Liver (tissue), 3 donors: Measurements from ENCODE around the gene CRB2.

ENCODE experiments used
- GABPA ChIP-seq, 2 donors: IDR thresholded peaks in 1 of 2; conservative IDR thresholded peaks in 1 of 2; 2 replicates each; pipeline ENCODE4 v1.6.1; 2016; ENCODE audit warnings: antibody characterized with exemption in 2 of 2, mild to moderate bottlenecking in 1 of 2, moderate library complexity in 1 of 2
- HNF4G ChIP-seq: IDR thresholded peaks from 2 replicates; pipeline ENCODE4 v1.6.1; 2016; ENCODE audit warnings: antibody characterized with exemption
- JUND ChIP-seq, 2 donors: IDR thresholded peaks; 2 replicates each; pipeline ENCODE4 v1.6.1; 2016; ENCODE audit warnings: antibody characterized with exemption in 2 of 2
- RAD21 ChIP-seq, 2 donors: IDR thresholded peaks; 2 replicates each; pipeline ENCODE4 v1.6.1; 2016; ENCODE audit warnings: antibody characterized with exemption in 2 of 2, mild to moderate bottlenecking in 2 of 2
- RXRA ChIP-seq, 2 donors: IDR thresholded peaks; 2 replicates each; pipeline ENCODE4 v1.6.1; 2017 to 2018; ENCODE audit warnings: antibody characterized with exemption in 2 of 2, mild to moderate bottlenecking in 1 of 2
- SP1 ChIP-seq: IDR thresholded peaks from 2 replicates; pipeline ENCODE4 v1.6.1; 2018; ENCODE audit warnings: antibody characterized with exemption, mild to moderate bottlenecking
- TAF1 ChIP-seq: conservative IDR thresholded peaks from 2 replicates; pipeline ENCODE4 v1.6.1; 2016; ENCODE audit warnings: antibody characterized with exemption, mild to moderate bottlenecking
- YY1 ChIP-seq: IDR thresholded peaks from 2 replicates; pipeline ENCODE4 v1.6.1; 2016; ENCODE audit warnings: antibody characterized with exemption, mild to moderate bottlenecking
- TF ChIP-seq, protein P1 (sequence below): fragments of 150-350 bp; IDR thresholded peaks from 2 replicates; pipeline ENCODE4 v1.5.1; 2017; ENCODE audit warnings: improper control_type of control experiment, low read depth, low read length; ENCODE audit not compliant: missing input control
- TF ChIP-seq, protein P2 (sequence below): IDR thresholded peaks from 2 replicates; pipeline ENCODE4 v1.6.1; 2016; ENCODE audit warnings: antibody characterized with exemption
- TF ChIP-seq, protein P3 (sequence below): IDR thresholded peaks from 2 replicates; pipeline ENCODE4 v1.6.1; 2016; ENCODE audit warnings: antibody characterized with exemption
- TF ChIP-seq, protein P4 (sequence below): IDR thresholded peaks from 2 replicates; pipeline ENCODE4 v1.6.1; 2016; ENCODE audit warnings: antibody characterized with exemption, mild to moderate bottlenecking
- donor health status: healthy.
- donor health status: healthy.

DNA sequence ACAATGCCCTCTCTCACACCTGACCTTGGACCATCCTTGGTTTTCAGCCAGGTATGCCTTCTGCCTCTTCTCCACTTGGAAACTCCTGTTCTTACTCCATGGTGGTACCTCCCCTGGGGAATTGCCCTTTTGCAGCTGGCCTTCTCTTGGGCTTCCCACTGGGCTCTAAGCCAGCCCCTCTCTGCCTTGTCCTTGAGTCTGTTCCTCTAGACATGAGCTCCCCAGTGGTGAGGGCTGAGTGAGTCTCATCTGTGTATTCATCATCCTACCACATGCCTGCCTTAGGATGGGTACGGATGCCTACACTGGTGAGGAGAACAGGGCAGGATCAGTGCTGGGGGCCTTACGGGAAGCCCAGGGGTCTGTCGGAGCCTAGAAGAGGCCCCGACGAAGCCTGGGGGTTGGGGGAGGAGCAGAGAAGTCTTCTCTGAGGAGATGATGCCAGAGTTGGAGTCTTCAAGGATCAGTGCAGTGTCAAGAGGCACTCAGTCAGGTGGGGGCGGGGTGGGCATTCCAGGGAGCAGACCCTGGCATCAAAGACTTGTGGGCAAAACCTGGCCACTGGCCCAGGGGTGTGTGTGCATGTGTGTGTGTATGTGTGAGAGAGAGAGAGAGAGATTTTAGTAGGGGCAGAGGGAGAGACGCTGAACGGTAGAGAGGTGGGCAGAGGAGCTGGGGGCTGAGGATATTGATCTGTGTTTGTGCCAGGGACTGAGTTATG lies 5.2 kb upstream of the CRB2 start:
- no peak for TF ChIP-seq YY1
- TF ChIP-seq, protein P1, sequence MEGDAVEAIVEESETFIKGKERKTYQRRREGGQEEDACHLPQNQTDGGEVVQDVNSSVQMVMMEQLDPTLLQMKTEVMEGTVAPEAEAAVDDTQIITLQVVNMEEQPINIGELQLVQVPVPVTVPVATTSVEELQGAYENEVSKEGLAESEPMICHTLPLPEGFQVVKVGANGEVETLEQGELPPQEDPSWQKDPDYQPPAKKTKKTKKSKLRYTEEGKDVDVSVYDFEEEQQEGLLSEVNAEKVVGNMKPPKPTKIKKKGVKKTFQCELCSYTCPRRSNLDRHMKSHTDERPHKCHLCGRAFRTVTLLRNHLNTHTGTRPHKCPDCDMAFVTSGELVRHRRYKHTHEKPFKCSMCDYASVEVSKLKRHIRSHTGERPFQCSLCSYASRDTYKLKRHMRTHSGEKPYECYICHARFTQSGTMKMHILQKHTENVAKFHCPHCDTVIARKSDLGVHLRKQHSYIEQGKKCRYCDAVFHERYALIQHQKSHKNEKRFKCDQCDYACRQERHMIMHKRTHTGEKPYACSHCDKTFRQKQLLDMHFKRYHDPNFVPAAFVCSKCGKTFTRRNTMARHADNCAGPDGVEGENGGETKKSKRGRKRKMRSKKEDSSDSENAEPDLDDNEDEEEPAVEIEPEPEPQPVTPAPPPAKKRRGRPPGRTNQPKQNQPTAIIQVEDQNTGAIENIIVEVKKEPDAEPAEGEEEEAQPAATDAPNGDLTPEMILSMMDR: no peak
- no peak for TF ChIP-seq HNF4G
- TF ChIP-seq, protein P2, sequence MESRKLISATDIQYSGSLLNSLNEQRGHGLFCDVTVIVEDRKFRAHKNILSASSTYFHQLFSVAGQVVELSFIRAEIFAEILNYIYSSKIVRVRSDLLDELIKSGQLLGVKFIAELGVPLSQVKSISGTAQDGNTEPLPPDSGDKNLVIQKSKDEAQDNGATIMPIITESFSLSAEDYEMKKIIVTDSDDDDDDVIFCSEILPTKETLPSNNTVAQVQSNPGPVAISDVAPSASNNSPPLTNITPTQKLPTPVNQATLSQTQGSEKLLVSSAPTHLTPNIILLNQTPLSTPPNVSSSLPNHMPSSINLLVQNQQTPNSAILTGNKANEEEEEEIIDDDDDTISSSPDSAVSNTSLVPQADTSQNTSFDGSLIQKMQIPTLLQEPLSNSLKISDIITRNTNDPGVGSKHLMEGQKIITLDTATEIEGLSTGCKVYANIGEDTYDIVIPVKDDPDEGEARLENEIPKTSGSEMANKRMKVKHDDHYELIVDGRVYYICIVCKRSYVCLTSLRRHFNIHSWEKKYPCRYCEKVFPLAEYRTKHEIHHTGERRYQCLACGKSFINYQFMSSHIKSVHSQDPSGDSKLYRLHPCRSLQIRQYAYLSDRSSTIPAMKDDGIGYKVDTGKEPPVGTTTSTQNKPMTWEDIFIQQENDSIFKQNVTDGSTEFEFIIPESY: no peak
- TF ChIP-seq, protein P3, sequence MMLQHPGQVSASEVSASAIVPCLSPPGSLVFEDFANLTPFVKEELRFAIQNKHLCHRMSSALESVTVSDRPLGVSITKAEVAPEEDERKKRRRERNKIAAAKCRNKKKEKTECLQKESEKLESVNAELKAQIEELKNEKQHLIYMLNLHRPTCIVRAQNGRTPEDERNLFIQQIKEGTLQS: no peak
- no peak for TF ChIP-seq RAD21 (IDR thresholded peaks at IDR 0.05)
- TF ChIP-seq RXRA (IDR thresholded peaks at IDR 0.05): no peak
- TF ChIP-seq JUND (IDR thresholded peaks at IDR 0.05): no peak
- no peak for TF ChIP-seq SP1
- no peak for TF ChIP-seq TAF1
- TF ChIP-seq, protein P4, sequence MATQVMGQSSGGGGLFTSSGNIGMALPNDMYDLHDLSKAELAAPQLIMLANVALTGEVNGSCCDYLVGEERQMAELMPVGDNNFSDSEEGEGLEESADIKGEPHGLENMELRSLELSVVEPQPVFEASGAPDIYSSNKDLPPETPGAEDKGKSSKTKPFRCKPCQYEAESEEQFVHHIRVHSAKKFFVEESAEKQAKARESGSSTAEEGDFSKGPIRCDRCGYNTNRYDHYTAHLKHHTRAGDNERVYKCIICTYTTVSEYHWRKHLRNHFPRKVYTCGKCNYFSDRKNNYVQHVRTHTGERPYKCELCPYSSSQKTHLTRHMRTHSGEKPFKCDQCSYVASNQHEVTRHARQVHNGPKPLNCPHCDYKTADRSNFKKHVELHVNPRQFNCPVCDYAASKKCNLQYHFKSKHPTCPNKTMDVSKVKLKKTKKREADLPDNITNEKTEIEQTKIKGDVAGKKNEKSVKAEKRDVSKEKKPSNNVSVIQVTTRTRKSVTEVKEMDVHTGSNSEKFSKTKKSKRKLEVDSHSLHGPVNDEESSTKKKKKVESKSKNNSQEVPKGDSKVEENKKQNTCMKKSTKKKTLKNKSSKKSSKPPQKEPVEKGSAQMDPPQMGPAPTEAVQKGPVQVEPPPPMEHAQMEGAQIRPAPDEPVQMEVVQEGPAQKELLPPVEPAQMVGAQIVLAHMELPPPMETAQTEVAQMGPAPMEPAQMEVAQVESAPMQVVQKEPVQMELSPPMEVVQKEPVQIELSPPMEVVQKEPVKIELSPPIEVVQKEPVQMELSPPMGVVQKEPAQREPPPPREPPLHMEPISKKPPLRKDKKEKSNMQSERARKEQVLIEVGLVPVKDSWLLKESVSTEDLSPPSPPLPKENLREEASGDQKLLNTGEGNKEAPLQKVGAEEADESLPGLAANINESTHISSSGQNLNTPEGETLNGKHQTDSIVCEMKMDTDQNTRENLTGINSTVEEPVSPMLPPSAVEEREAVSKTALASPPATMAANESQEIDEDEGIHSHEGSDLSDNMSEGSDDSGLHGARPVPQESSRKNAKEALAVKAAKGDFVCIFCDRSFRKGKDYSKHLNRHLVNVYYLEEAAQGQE: no peak
- TF ChIP-seq GABPA (IDR thresholded peaks at IDR 0.05 in 1 of 2, conservative IDR thresholded peaks at IDR 0.05 in 1 of 2): no peak
